Endothelial cell of umbilical vein (primary cell): Measurements from ENCODE around the gene MVB12B.

Experiments
- EZH2 ChIP-seq: IDR thresholded peaks from 2 replicates; pipeline ENCODE4 v1.6.1; 2012; ENCODE audit warnings: borderline replicate concordance, low read depth, mild to moderate bottlenecking, moderate library complexity, low read length, inconsistent platforms; ENCODE audit not compliant: severe bottlenecking
- FOS ChIP-seq: IDR thresholded peaks from 2 replicates; pipeline ENCODE4 v1.6.1; 2011; ENCODE audit warnings: mild to moderate bottlenecking, low read length, moderate library complexity, borderline replicate concordance; ENCODE audit not compliant: insufficient read depth
- MAX ChIP-seq: IDR thresholded peaks from 2 replicates; pipeline ENCODE4 v1.6.1; 2011; ENCODE audit not compliant: insufficient read depth, insufficient read length
- POLR2A ChIP-seq: IDR thresholded peaks from 2 replicates; pipeline ENCODE4 v1.6.1; 2012; ENCODE audit warnings: low read depth, mild to moderate bottlenecking, control low read depth, low read length
- TF ChIP-seq, protein P1 (sequence below), 2 donors: IDR thresholded peaks; 1 replicate in 1 of 2; 2 replicates in 1 of 2; pipeline ENCODE4 v1.5.1; 2011; ENCODE audit warnings: low read length in 2 of 2, mild to moderate bottlenecking in 2 of 2, moderate library complexity in 2 of 2, control low read depth in 1 of 2, inconsistent platforms in 1 of 2, low read depth in 1 of 2; ENCODE audit not compliant: insufficient read depth in 1 of 2; ENCODE audit errors: extremely low read depth in 1 of 2

DNA sequence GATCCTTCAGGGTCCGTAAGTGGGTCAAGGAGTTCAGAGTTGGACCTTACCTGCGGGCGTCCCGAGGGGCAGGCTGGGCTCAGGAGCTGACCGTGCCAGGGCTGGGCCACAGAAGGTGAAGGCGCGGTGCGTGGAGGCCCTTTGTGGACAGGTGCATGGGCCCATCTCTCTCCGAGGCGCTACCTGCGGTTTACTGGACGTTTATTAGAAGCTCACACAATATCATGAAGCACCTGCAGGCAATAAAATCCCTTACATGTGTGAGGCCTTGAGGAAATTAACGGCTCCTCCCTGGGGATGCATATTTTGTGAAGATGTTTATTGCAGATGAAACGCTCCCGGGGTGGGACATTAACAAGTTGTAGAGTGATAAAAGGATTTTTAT, 207.3 kb downstream of the MVB12B start:
- no peak for TF ChIP-seq POLR2A
- no peak for TF ChIP-seq FOS
- TF ChIP-seq, protein P1, sequence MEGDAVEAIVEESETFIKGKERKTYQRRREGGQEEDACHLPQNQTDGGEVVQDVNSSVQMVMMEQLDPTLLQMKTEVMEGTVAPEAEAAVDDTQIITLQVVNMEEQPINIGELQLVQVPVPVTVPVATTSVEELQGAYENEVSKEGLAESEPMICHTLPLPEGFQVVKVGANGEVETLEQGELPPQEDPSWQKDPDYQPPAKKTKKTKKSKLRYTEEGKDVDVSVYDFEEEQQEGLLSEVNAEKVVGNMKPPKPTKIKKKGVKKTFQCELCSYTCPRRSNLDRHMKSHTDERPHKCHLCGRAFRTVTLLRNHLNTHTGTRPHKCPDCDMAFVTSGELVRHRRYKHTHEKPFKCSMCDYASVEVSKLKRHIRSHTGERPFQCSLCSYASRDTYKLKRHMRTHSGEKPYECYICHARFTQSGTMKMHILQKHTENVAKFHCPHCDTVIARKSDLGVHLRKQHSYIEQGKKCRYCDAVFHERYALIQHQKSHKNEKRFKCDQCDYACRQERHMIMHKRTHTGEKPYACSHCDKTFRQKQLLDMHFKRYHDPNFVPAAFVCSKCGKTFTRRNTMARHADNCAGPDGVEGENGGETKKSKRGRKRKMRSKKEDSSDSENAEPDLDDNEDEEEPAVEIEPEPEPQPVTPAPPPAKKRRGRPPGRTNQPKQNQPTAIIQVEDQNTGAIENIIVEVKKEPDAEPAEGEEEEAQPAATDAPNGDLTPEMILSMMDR (IDR thresholded peaks at IDR 0.05; ENCODE audit: extremely low read depth in 1 of 2, insufficient read depth in 1 of 2, low read depth in 1 of 2, low read length in 2 of 2) = no peak
- no peak for TF ChIP-seq MAX
- TF ChIP-seq EZH2 = no peak
